HepG2 (cell line): Measurements from ENCODE around the gene SLC16A6. TPM values are rescaled to one million over a fixed set of nuclear protein-coding genes. Genes with fewer than 3 reads are reported as not detected.
A peak's percentile ranks its signal among the peaks of the same experiment; 100 is the strongest.

Experiments used
- ELF1 ChIP-seq: sonication (generic); formaldehyde crosslinking; IDR thresholded peaks from 2 replicates; pipeline ENCODE4 v1.4.0; 2020; ENCODE audit warnings: missing genetic modification reagents
- GTF2F1 ChIP-seq: fragments of 150-350 bp; IDR thresholded peaks from 2 replicates; pipeline ENCODE4 v1.6.1; 2014; ENCODE audit warnings: low read length
- GTF3A ChIP-seq: sonication (generic); formaldehyde crosslinking; conservative IDR thresholded peaks from 2 replicates; pipeline ENCODE4 v1.4.0; 2020; ENCODE audit warnings: mild to moderate bottlenecking, missing genetic modification reagents
- KLF12 ChIP-seq: sonication (generic); formaldehyde crosslinking; IDR thresholded peaks from 2 replicates; pipeline ENCODE4 v1.4.0; 2020; ENCODE audit warnings: missing genetic modification reagents, borderline replicate concordance
- KMT2B ChIP-seq: IDR thresholded peaks from 2 replicates; pipeline ENCODE4 v1.6.1; 2016; ENCODE audit warnings: missing genetic modification reagents, missing compliant biosample characterization
- MED1 ChIP-seq: sonication (generic); formaldehyde crosslinking; IDR thresholded peaks from 2 replicates; pipeline ENCODE4 v1.4.0; 2020; ENCODE audit warnings: missing genetic modification reagents
- MEF2D ChIP-seq: sonication (generic); formaldehyde crosslinking; IDR thresholded peaks from 2 replicates; pipeline ENCODE4 v1.5.1; 2020; ENCODE audit warnings: mild to moderate bottlenecking, missing genetic modification reagents
- SCMH1 ChIP-seq: sonication (generic); formaldehyde crosslinking; IDR thresholded peaks from 2 replicates; pipeline ENCODE4 v1.9.0; 2021; ENCODE audit warnings: missing genetic modification reagents, mild to moderate bottlenecking, borderline replicate concordance
- SP5 ChIP-seq: IDR thresholded peaks from 2 replicates; pipeline ENCODE4 v1.6.1; 2016; ENCODE audit warnings: low read depth, borderline replicate concordance
- TRAFD1 ChIP-seq: sonication (generic); formaldehyde crosslinking; IDR thresholded peaks from 2 replicates; pipeline ENCODE4 v1.5.1; 2020; ENCODE audit warnings: missing genetic modification reagents, mild to moderate bottlenecking, borderline replicate concordance
- TRIM22 ChIP-seq: fragments of 450-650 bp; IDR thresholded peaks from 2 replicates; pipeline ENCODE4 v1.6.1; 2017
- ZNF207 ChIP-seq: fragments of 450-650 bp; IDR thresholded peaks from 2 replicates; pipeline ENCODE4 v1.6.1; 2016; ENCODE audit warnings: antibody characterized with exemption, borderline replicate concordance
- ZNF224 ChIP-seq: sonication (generic); formaldehyde crosslinking; IDR thresholded peaks from 2 replicates; pipeline ENCODE4 v1.5.0; 2020; ENCODE audit warnings: mild to moderate bottlenecking, missing genetic modification reagents
- ZNF292 ChIP-seq: sonication (generic); formaldehyde crosslinking; IDR thresholded peaks from 2 replicates; pipeline ENCODE4 v1.8.1; 2022; ENCODE audit warnings: mild to moderate bottlenecking, low read depth, missing genetic modification reagents, borderline replicate concordance
- ZNF484 ChIP-seq: sonication (generic); formaldehyde crosslinking; IDR thresholded peaks from 2 replicates; pipeline ENCODE4 v1.5.1; 2020; ENCODE audit warnings: mild to moderate bottlenecking, low read depth, missing genetic modification reagents, borderline replicate concordance
- ZNF598 ChIP-seq: sonication (generic); formaldehyde crosslinking; IDR thresholded peaks from 2 replicates; pipeline ENCODE4 v1.5.1; 2020; ENCODE audit warnings: mild to moderate bottlenecking, missing genetic modification reagents, borderline replicate concordance
- polyA plus RNA-seq, 8 experiments: library from polyadenylated mRNA; depleted of rRNA in 3 of 8; stranded (reverse) in 7 of 8; unstranded in 1 of 8; fragments of >200 nt; fragmentation: Illumina TruSeq in 4 of 8; extraction: Trizol in 4 of 8; gene quantifications; 2 replicates each; pipeline versions ENCODE4 v1.2.1 to v1.2.3, GENCODE V29; 2011 to 2016; ENCODE audit warnings: low read depth in 4 of 8, missing spikeins in 1 of 8, mixed read lengths in 1 of 8; ENCODE audit not compliant: insufficient read depth in 1 of 8
- total RNA-seq, 5 experiments: library from RNA; depleted of rRNA; stranded (reverse); fragments of >200 nt; fragmentation: Illumina TruSeq; extraction: Trizol; gene quantifications; 2 replicates each; pipeline ENCODE4 v1.2.3, GENCODE V29; 2016; ENCODE audit warnings: low read depth in 1 of 5
- TF ChIP-seq, protein P1 (sequence below): sonication (generic); formaldehyde crosslinking; conservative IDR thresholded peaks from 2 replicates; pipeline ENCODE4 v1.8.0; 2022; ENCODE audit warnings: low read depth, missing genetic modification reagents
- TF ChIP-seq, protein P2 (sequence below): sonication (generic); formaldehyde crosslinking; IDR thresholded peaks from 2 replicates; pipeline ENCODE4 v1.4.0; 2020; ENCODE audit warnings: missing genetic modification reagents
- TF ChIP-seq, protein P3 (sequence below): sonication (generic); formaldehyde crosslinking; IDR thresholded peaks from 2 replicates; pipeline ENCODE4 v1.5.0; 2020; ENCODE audit warnings: mild to moderate bottlenecking, missing genetic modification reagents, borderline replicate concordance
- TF ChIP-seq, protein P4 (sequence below): sonication (generic); formaldehyde crosslinking; IDR thresholded peaks from 2 replicates; pipeline ENCODE4 v1.8.1; 2023; ENCODE audit warnings: missing genetic modification reagents, mild to moderate bottlenecking, borderline replicate concordance

The SLC16A6 gene
- total and polyA plus RNA-seq, 2 of the 13 experiments (the other 11 are each of a cell fraction or from before 2014, with no cell fraction given), result 1.1 to 44.7 TPM

GRCh38 chr17:68318103-68318991, 27.4 kb upstream of the SLC16A6 start (continued):
- peak; percentile 29; the same call in 1 of the 2 replicates for TF ChIP-seq SP5 (CRISPR knock-in tag)
- no peak for TF ChIP-seq ZNF598 (CRISPR knock-in tag)
- TF ChIP-seq ELF1, result no peak; the same call in 1 of the 2 replicates
- no peak for TF ChIP-seq GTF3A (CRISPR knock-in tag)
- TF ChIP-seq, protein P1, sequence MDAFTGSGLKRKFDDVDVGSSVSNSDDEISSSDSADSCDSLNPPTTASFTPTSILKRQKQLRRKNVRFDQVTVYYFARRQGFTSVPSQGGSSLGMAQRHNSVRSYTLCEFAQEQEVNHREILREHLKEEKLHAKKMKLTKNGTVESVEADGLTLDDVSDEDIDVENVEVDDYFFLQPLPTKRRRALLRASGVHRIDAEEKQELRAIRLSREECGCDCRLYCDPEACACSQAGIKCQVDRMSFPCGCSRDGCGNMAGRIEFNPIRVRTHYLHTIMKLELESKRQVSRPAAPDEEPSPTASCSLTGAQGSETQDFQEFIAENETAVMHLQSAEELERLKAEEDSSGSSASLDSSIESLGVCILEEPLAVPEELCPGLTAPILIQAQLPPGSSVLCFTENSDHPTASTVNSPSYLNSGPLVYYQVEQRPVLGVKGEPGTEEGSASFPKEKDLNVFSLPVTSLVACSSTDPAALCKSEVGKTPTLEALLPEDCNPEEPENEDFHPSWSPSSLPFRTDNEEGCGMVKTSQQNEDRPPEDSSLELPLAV (CRISPR knock-in tag), result no peak
- TF ChIP-seq, protein P2, sequence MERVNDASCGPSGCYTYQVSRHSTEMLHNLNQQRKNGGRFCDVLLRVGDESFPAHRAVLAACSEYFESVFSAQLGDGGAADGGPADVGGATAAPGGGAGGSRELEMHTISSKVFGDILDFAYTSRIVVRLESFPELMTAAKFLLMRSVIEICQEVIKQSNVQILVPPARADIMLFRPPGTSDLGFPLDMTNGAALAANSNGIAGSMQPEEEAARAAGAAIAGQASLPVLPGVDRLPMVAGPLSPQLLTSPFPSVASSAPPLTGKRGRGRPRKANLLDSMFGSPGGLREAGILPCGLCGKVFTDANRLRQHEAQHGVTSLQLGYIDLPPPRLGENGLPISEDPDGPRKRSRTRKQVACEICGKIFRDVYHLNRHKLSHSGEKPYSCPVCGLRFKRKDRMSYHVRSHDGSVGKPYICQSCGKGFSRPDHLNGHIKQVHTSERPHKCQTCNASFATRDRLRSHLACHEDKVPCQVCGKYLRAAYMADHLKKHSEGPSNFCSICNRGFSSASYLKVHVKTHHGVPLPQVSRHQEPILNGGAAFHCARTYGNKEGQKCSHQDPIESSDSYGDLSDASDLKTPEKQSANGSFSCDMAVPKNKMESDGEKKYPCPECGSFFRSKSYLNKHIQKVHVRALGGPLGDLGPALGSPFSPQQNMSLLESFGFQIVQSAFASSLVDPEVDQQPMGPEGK, result peak; percentile 70
- TF ChIP-seq, protein P3, sequence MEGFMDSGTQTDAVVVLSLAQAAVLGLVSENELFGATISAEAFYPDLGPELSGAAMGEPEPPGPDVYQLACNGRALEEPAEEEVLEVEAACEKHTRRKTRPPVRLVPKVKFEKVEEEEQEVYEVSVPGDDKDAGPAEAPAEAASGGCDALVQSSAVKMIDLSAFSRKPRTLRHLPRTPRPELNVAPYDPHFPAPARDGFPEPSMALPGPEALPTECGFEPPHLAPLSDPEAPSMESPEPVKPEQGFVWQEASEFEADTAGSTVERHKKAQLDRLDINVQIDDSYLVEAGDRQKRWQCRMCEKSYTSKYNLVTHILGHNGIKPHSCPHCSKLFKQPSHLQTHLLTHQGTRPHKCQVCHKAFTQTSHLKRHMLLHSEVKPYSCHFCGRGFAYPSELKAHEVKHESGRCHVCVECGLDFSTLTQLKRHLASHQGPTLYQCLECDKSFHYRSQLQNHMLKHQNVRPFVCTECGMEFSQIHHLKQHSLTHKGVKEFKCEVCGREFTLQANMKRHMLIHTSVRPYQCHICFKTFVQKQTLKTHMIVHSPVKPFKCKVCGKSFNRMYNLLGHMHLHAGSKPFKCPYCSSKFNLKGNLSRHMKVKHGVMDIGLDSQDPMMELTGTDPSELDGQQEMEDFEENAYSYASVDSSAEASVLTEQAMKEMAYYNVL, result peak; percentile 54; the same call in 1 of the 2 replicates
- no peak for TF ChIP-seq ZNF484 (CRISPR knock-in tag)
- TF ChIP-seq TRIM22, result no peak
- no peak for TF ChIP-seq SCMH1 (CRISPR knock-in tag)
- TF ChIP-seq TRAFD1 (CRISPR knock-in tag), result no peak
- peak; percentile 92 for TF ChIP-seq ZNF292 (CRISPR knock-in tag)
- TF ChIP-seq MED1 (CRISPR knock-in tag), result peak; percentile 95
- TF ChIP-seq MEF2D (CRISPR knock-in tag), result peak; percentile 94
- TF ChIP-seq KMT2B, result no peak
- TF ChIP-seq, protein P4, sequence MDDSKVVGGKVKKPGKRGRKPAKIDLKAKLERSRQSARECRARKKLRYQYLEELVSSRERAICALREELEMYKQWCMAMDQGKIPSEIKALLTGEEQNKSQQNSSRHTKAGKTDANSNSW (CRISPR knock-in tag), result no peak
- no peak for TF ChIP-seq GTF2F1
- TF ChIP-seq KLF12 (CRISPR knock-in tag), result no peak
- TF ChIP-seq ZNF224 (CRISPR knock-in tag), result 0 out of 2 replicates have a peak, but pooled peaks have one; percentile 17
- no peak for TF ChIP-seq ZNF207
